OCI-LY1 (cell line): ENCODE measurements around the gene PRR36.

Source experiments
- CTCF ChIP-seq: fragments of 200-600 bp; sonication (generic), shearing (Covaris generic); IDR thresholded peaks from 2 replicates; pipeline ENCODE4 v1.5.1; 2017; ENCODE audit warnings: mild to moderate bottlenecking, antibody characterized with exemption, low read length, moderate library complexity, mixed read lengths
- EZH2 ChIP-seq: fragments of 200-600 bp; sonication (generic), shearing (Covaris generic); IDR thresholded peaks from 2 replicates; pipeline ENCODE4 v1.8.0; 2017; ENCODE audit warnings: borderline replicate concordance, mixed run types, mild to moderate bottlenecking, antibody characterized with exemption, low read length, moderate library complexity, mixed read lengths

GRCh38 chr19:7865262-7865911, 8.8 kb downstream of the PRR36 start:
- no peak for TF ChIP-seq CTCF
- TF ChIP-seq EZH2: no peak
